ENCODE results near the gene LRRC52. TPM values are rescaled to one million over a fixed set of nuclear protein-coding genes. Genes with fewer than 3 reads are reported as not detected.

Gene LRRC52
- total and polyA plus RNA-seq, 2 of the 8 experiments (the other 6 are each of a cell fraction or from before 2014, with no cell fraction given) = 0.05 TPM; not detected in 1

GRCh38 chr1:165536016-165536415 is 7.8 kb upstream of the LRRC52 start:
- Histone ChIP-seq H2AK5ac (ENCODE audit: low read depth, low read length) (no peak overlapping the region), H2BK15ac (ENCODE audit: low read length) (no peak overlapping the region), H3K4ac (replicated peaks; ENCODE audit: insufficient read length, low read depth, low read length) (no peak overlapping the region), H3K4me2 (ENCODE audit: insufficient read depth in 1 of 2, low read depth in 2 of 2, low read length in 2 of 2) (no peak overlapping the region), H3K14ac (ENCODE audit: insufficient read length) (no peak overlapping the region), H3K9me3 (ENCODE audit: insufficient read depth in 2 of 2, low read depth in 1 of 2, low read length in 1 of 2) (no peaks in the 10 kb centered on the region), H4K5ac (ENCODE audit: insufficient read length, low read depth, low read length) (no peak overlapping the region), H4K8ac (ENCODE audit: extremely low read depth, insufficient read depth, low read length) (no peak overlapping the region), H3K4me3 (ENCODE audit: extremely low read depth in 1 of 4, insufficient read depth in 2 of 4, low read depth in 3 of 4, low read length in 4 of 4) (no peak overlapping the region), H2BK5ac (ENCODE audit: low read depth, low read length) (no peak overlapping the region), H2AFZ (ENCODE audit: low read length) (no peak overlapping the region), H3K9ac (replicated peaks in 1 of 4; ENCODE audit: extremely low read depth in 1 of 4, low read depth in 3 of 4, low read length in 3 of 4) (no peak overlapping the region), H3K79me2 (ENCODE audit: control insufficient read depth in 1 of 2, insufficient read depth in 2 of 2, low read length in 2 of 2) (no peaks in the 10 kb centered on the region), H2BK20ac (ENCODE audit: low read length) (no peak overlapping the region), H3K27me3 (replicated peaks in 1 of 4; ENCODE audit: control insufficient read depth in 3 of 4, extremely low read depth in 1 of 4, insufficient read depth in 3 of 4, low read length in 3 of 4) (no peaks in the 10 kb centered on the region; a peak in 1 of 7 replicates), H3K27ac (ENCODE audit: low read depth, low read length) (no peak overlapping the region), H3K4me1 (replicated peaks in 1 of 4; ENCODE audit: control insufficient read depth in 3 of 4, insufficient read depth in 4 of 4, low read length in 3 of 4) (no peaks in the 10 kb centered on the region), H3K56ac (replicated peaks; ENCODE audit: insufficient read length, low read depth, low read length) (no peak overlapping the region), H3K79me1 (ENCODE audit: low read depth, low read length) (no peaks in the 10 kb centered on the region), H3K18ac (ENCODE audit: extremely low read depth, low read length) (no peak overlapping the region), H4K91ac (replicated peaks; ENCODE audit: insufficient read length, low read length) (no peak overlapping the region), H3K23me2 (ENCODE audit: low read depth, low read length) (no peaks in the 10 kb centered on the region), H2BK120ac (replicated peaks; ENCODE audit: low read depth, low read length) (no peak overlapping the region), H2BK12ac (ENCODE audit: low read depth, low read length) (no peak overlapping the region), H3K23ac (ENCODE audit: insufficient read length) (no peak overlapping the region), H3K36me3 (ENCODE audit: control insufficient read depth in 2 of 4, insufficient read depth in 4 of 4, low read length in 3 of 4) (no peaks in the 10 kb centered on the region), H4K20me1 (replicated peaks in 1 of 2; ENCODE audit: control insufficient read depth in 1 of 2, insufficient read depth in 2 of 2, low read length in 2 of 2) (no peaks in the 10 kb centered on the region)
- ChIA-PET CTCF (ENCODE audit: partially characterized antibody) (interaction anchor here (1.2 to 1.4 kb wide), 2 partner anchors 9 to 13 kb away, joined by 3 to 4 read pairs; no protein-coding TSS in a partner anchor), POLR2A (ENCODE audit: partially characterized antibody) (no interaction called here)
- whole genome bisulfite sequencing, 2 experiments (ENCODE audit: extremely low coverage in 1 of 2, insufficient coverage in 1 of 2, insufficient read length in 1 of 2, insufficient replicate concordance in 2 of 2, low coverage in 1 of 2, low lambda C conversion rate in 2 of 2, missing lambda C conversion rate in 1 of 2) = 86% methylated on average over 3 of the region's 3 CpGs; no CpG with 5 or more reads in 1 of the 2 experiments
- DNase-seq (ENCODE audit: low read depth in 1 of 2, low spot score in 2 of 2) (no peak), FAIRE-seq (no peak)
- TF ChIP-seq FOSL1 (IDR thresholded peaks at IDR 0.05; ENCODE audit: insufficient read depth, low read depth, low read length) (no peak), BCL11A (IDR thresholded peaks at IDR 0.05; ENCODE audit: low read depth in 2 of 2, low read length in 2 of 2) (no peak), SIN3A (conservative IDR thresholded peaks at IDR 0.05 in 1 of 2, IDR thresholded peaks at IDR 0.05 in 1 of 2; ENCODE audit: low read depth in 1 of 2, low read length in 2 of 2) (no peak), SP4 (IDR thresholded peaks at IDR 0.05; ENCODE audit: low read length) (no peak), KDM4A (IDR thresholded peaks at IDR 0.05; ENCODE audit: low read depth, low read length, severe bottlenecking) (no peak), NANOG (IDR thresholded peaks at IDR 0.05; ENCODE audit: insufficient read depth, low read depth, low read length, poor library complexity, severe bottlenecking) (no peak), BACH1 (IDR thresholded peaks at IDR 0.05; ENCODE audit: low read length) (no peak), EZH2 (IDR thresholded peaks at IDR 0.05; ENCODE audit: low read depth, low read length, severe bottlenecking) (no peak), KDM5A (IDR thresholded peaks at IDR 0.05; ENCODE audit: low read length) (no peak)
